WTC11 (cell line): ENCODE results near the gene ADCK2. TPM values are rescaled to one million over a fixed set of nuclear protein-coding genes. Genes with fewer than 3 reads are reported as not detected.

Experiments used
- ATAC-seq: fragments of 200-7000 bp; cut with Tn5 transposase; 2 replicates; pipeline ENCODE4 v1.10.0; 2021; ENCODE audit warnings: mild to moderate bottlenecking, moderate library complexity
- CTCF ChIA-PET: fragments of 300-600 bp; sonication (Branson Sonifier 250); formaldehyde crosslinking; loops from one replicate; lab custom pipeline; 2021; ENCODE audit warnings: antibody characterized with exemption; lab: Charles Lee
- POLR2A ChIA-PET: fragments of 350-600 bp; sonication (Branson Sonifier 250); formaldehyde crosslinking; loops from one replicate; lab custom pipeline; 2021; ENCODE audit warnings: antibody characterized with exemption; lab: Charles Lee
- DNase-seq: peaks from one replicate; pipeline ENCODE4 v3.0.0; 2021; ENCODE audit warnings: low spot score
- H3K27ac Mint-ChIP-seq: 2 replicates; pipeline ENCODE4 v1.8.0; 2021; ENCODE audit warnings: mixed read lengths
- H3K27me3 Mint-ChIP-seq: 2 replicates; pipeline ENCODE4 v1.8.0; 2021; ENCODE audit warnings: low read depth, mild to moderate bottlenecking, moderate library complexity, mixed read lengths
- H3K36me3 Mint-ChIP-seq: 2 replicates; pipeline ENCODE4 v1.8.0; 2021; ENCODE audit warnings: mixed read lengths
- H3K4me1 Mint-ChIP-seq: 2 replicates; pipeline ENCODE4 v1.8.0; 2022; ENCODE audit warnings: mixed read lengths
- H3K4me3 Mint-ChIP-seq: 2 replicates; pipeline ENCODE4 v1.8.0; 2021; ENCODE audit warnings: mild to moderate bottlenecking, moderate library complexity, mixed read lengths
- H3K9me3 Mint-ChIP-seq: 2 replicates; pipeline ENCODE4 v1.8.0; 2021; ENCODE audit warnings: mixed read lengths
- ATF1 ChIP-seq: sonication (generic); formaldehyde crosslinking; IDR thresholded peaks from 2 replicates; pipeline ENCODE4 v1.8.1; 2023; ENCODE audit warnings: mild to moderate bottlenecking, moderate library complexity, missing genetic modification reagents
- CTCF ChIP-seq: fragments of 200-600 bp; IDR thresholded peaks from 2 replicates; pipeline ENCODE4 v1.8.0; 2022; ENCODE audit warnings: antibody characterized with exemption
- FOXP1 ChIP-seq: sonication (generic); formaldehyde crosslinking; IDR thresholded peaks from 2 replicates; pipeline ENCODE4 v1.8.0; 2022; ENCODE audit warnings: missing genetic modification reagents, mild to moderate bottlenecking, moderate library complexity, borderline replicate concordance
- IRF1 ChIP-seq: sonication (generic); formaldehyde crosslinking; IDR thresholded peaks from 2 replicates; pipeline ENCODE4 v1.8.0; 2023; ENCODE audit warnings: missing genetic modification reagents
- RELA ChIP-seq: sonication (generic); formaldehyde crosslinking; IDR thresholded peaks from 2 replicates; pipeline ENCODE4 v1.8.1; 2022; ENCODE audit warnings: missing genetic modification reagents, mild to moderate bottlenecking, borderline replicate concordance
- ZNF138 ChIP-seq: sonication (generic); formaldehyde crosslinking; conservative IDR thresholded peaks from 2 replicates; pipeline ENCODE4 v1.8.1; 2022; ENCODE audit warnings: mild to moderate bottlenecking, moderate library complexity, missing genetic modification reagents
- ZNF423 ChIP-seq: fragments of 250-450 bp; sonication (Bioruptor Pico); IDR thresholded peaks from 2 replicates; pipeline ENCODE4 v2.1.2; 2022; ENCODE audit warnings: mild to moderate bottlenecking, moderate library complexity
- ZSCAN18 ChIP-seq: fragments of 250-450 bp; sonication (Bioruptor Pico); IDR thresholded peaks from 2 replicates; pipeline ENCODE4 v2.1.2; 2022; ENCODE audit warnings: mild to moderate bottlenecking, moderate library complexity
- total RNA-seq: library from RNA; stranded (reverse); gene quantifications from 3 replicates; pipeline ENCODE4 v1.2.3, GENCODE V29; 2021
- TF ChIP-seq, protein P1 (sequence below): sonication (generic); formaldehyde crosslinking; conservative IDR thresholded peaks from 2 replicates; pipeline ENCODE4 v1.8.1; 2022; ENCODE audit warnings: mild to moderate bottlenecking, missing genetic modification reagents
- TF ChIP-seq, protein P2 (sequence below): fragments of 250-450 bp; sonication (Bioruptor Pico); IDR thresholded peaks from 2 replicates; pipeline ENCODE4 v1.9.0; 2021; ENCODE audit warnings: mild to moderate bottlenecking
- TF ChIP-seq, protein P3 (sequence below): fragments of 250-450 bp; sonication (Bioruptor Pico); conservative IDR thresholded peaks from 2 replicates; pipeline ENCODE4 v1.9.0; 2021; ENCODE audit warnings: mild to moderate bottlenecking
- TF ChIP-seq, protein P4 (sequence below): sonication (generic); formaldehyde crosslinking; IDR thresholded peaks from 2 replicates; pipeline ENCODE4 v1.8.1; 2023; ENCODE audit warnings: mild to moderate bottlenecking, missing genetic modification reagents
- TF ChIP-seq, protein P5 (sequence below): fragments of 250-450 bp; sonication (Bioruptor Pico); IDR thresholded peaks from 2 replicates; pipeline ENCODE4 v1.9.0; 2021; ENCODE audit warnings: moderate library complexity, mild to moderate bottlenecking, inconsistent platforms, borderline replicate concordance
- TF ChIP-seq, protein P6 (sequence below): sonication (generic); formaldehyde crosslinking; IDR thresholded peaks from 2 replicates; pipeline ENCODE4 v1.8.1; 2023; ENCODE audit warnings: mild to moderate bottlenecking, moderate library complexity, missing genetic modification reagents

Gene ADCK2
- total RNA-seq, 1 experiment from 2014 or later, result 12.7 TPM

DNA sequence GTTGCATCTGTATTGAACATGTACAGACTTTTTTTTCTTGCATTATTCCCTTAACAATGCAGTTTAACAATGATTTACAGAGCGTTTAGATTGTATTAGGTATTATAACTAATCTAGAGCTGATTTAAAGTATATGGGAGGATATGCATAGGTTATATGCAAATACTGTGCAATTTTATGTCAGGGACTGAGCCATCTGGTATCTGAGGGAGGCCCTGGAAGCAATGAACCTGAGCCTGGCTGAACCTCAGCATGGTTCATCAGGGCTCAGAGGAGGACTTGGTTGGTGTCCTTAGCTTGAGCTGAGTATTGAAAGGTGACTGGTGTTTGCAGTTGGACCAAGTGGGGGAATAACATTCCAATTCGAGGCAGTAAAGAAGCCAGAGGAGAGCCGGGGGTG, 4.8 kb downstream of the ADCK2 start:
- Mint-ChIP-seq H3K27ac (no peak overlapping the region), H3K4me1 (peaks cover under 1% of the 10 kb centered on the region), H3K27me3 (no peaks in the 10 kb centered on the region)
- ATAC-seq, result no peak
- TF ChIP-seq FOXP1 (CRISPR knock-in tag) (no peak), ZNF423 (CRISPR knock-in tag) (no peak), ZNF138 (no peak), RELA (CRISPR knock-in tag) (no peak)
- TF ChIP-seq, protein P1, sequence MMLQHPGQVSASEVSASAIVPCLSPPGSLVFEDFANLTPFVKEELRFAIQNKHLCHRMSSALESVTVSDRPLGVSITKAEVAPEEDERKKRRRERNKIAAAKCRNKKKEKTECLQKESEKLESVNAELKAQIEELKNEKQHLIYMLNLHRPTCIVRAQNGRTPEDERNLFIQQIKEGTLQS, result no peak
- TF ChIP-seq, protein P2, sequence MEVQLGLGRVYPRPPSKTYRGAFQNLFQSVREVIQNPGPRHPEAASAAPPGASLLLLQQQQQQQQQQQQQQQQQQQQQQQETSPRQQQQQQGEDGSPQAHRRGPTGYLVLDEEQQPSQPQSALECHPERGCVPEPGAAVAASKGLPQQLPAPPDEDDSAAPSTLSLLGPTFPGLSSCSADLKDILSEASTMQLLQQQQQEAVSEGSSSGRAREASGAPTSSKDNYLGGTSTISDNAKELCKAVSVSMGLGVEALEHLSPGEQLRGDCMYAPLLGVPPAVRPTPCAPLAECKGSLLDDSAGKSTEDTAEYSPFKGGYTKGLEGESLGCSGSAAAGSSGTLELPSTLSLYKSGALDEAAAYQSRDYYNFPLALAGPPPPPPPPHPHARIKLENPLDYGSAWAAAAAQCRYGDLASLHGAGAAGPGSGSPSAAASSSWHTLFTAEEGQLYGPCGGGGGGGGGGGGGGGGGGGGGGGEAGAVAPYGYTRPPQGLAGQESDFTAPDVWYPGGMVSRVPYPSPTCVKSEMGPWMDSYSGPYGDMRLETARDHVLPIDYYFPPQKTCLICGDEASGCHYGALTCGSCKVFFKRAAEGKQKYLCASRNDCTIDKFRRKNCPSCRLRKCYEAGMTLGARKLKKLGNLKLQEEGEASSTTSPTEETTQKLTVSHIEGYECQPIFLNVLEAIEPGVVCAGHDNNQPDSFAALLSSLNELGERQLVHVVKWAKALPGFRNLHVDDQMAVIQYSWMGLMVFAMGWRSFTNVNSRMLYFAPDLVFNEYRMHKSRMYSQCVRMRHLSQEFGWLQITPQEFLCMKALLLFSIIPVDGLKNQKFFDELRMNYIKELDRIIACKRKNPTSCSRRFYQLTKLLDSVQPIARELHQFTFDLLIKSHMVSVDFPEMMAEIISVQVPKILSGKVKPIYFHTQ (CRISPR knock-in tag), result no peak
- TF ChIP-seq, protein P3, sequence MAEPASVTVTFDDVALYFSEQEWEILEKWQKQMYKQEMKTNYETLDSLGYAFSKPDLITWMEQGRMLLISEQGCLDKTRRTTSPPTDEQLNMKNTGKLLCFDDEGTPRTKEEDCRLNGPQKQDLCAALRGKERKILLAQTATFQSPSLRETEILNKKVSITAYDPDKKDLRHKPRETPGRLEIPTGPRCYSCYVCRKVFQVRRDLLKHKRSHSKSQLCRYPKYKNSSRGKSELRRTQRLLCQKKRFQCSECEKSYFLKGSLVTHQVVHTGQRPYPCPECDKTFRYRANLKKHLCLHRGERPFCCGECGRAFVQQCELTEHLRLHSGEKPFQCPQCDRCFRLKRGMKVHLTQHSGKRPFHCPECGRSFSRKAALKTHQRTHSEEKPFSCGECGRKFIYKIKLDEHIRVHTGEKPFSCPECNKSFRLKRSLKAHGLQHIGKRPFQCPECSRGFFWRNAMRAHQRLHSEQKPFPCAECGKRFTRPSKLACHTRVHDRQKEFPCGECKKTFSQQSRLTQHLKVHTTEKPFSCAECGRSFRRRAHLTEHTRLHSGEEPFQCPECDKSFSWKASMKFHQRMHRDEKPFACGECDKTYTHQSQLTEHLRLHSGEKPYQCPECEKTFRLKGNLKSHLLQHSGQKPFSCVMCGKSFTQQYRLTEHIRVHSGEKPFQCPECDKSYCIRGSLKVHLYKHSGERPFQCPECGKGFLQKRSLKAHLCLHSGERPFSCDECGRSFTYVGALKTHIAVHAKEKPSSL (CRISPR knock-in tag), result no peak
- TF ChIP-seq, all 79 proteins: peak for 0
- H3K36me3 Mint-ChIP-seq, result peaks cover 12% of the 10 kb centered on the region
- CTCF ChIA-PET, result no interaction called here
- POLR2A ChIA-PET, result no interaction called here
- H3K9me3 Mint-ChIP-seq, result no peaks in the 10 kb centered on the region
- DNase-seq, result no peak
- no peak overlapping the region for H3K4me3 Mint-ChIP-seq

DNA sequence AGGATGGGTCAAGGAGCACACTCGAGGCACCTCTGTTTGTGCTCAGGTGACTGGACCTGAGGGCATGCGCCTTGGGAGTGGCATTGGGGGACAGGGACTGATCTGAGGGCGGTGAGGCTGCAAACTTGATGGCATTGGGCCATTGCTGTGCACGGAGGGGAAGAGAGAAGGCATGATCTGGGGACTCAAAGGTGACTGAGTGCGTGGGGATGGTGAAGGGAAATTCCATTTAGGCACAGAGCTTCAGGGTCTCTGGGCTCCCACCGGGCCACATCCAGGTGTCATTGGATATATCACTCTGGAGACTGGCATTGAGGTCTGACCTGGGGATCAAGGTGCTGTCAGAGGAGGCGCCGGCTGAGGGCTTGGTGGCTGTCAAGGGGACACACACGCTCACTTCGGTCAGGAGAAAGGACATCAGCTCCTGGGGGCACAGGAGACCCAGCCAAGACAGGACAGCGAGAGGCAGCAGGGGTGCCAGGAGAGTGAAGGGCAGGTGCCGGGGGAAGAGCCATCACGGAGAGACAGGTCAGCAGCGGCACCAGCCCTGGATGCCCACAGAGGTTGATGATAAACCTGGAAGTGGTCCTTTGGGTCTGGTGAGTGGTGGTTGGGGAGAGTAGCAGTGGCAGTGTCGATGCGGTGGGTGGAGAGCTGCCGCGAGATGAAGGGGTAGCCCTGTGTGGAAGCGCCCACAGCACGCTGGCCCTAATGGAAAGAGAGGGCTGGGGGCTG, 5.5 kb downstream of the ADCK2 start:
- TF ChIP-seq, protein P4, sequence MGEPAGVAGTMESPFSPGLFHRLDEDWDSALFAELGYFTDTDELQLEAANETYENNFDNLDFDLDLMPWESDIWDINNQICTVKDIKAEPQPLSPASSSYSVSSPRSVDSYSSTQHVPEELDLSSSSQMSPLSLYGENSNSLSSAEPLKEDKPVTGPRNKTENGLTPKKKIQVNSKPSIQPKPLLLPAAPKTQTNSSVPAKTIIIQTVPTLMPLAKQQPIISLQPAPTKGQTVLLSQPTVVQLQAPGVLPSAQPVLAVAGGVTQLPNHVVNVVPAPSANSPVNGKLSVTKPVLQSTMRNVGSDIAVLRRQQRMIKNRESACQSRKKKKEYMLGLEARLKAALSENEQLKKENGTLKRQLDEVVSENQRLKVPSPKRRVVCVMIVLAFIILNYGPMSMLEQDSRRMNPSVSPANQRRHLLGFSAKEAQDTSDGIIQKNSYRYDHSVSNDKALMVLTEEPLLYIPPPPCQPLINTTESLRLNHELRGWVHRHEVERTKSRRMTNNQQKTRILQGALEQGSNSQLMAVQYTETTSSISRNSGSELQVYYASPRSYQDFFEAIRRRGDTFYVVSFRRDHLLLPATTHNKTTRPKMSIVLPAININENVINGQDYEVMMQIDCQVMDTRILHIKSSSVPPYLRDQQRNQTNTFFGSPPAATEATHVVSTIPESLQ (CRISPR knock-in tag), result no peak
- POLR2A ChIA-PET, result no interaction called here
- no peaks in the 10 kb centered on the region for H3K27me3 Mint-ChIP-seq
- no peak for DNase-seq
- H3K27ac Mint-ChIP-seq, result peak overlapping the region; percentile 45; the same call in 1 of the 2 replicates
- H3K4me3 Mint-ChIP-seq, result no peak overlapping the region
- ATAC-seq, result no peak
- H3K36me3 Mint-ChIP-seq, result peaks cover 12% of the 10 kb centered on the region
- no peaks in the 10 kb centered on the region for H3K4me1 Mint-ChIP-seq
- CTCF ChIA-PET, result interaction anchor here (1.4 kb wide), 1 partner anchor 13 kb away, joined by 3 read pairs; no protein-coding TSS in a partner anchor
- no peaks in the 10 kb centered on the region for H3K9me3 Mint-ChIP-seq

DNA sequence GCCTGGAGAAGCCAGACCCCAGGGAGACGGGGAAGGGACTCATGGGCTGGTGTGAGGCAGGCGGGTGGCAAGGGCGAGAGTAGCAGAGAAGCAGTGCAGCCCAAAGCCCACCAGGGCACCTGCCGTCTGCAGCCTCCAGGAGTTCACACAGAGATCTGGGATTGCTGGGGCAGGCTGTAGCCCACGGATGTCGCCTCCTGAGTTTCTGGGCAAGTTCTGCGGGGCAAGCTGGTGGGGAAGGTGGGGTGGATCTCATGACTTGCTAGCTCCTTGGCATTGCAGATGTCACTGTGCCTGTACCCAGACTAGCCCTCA, 6.0 kb downstream of the ADCK2 start:
- ATAC-seq (no peak), DNase-seq (no peak)
- POLR2A ChIA-PET, result no interaction called here
- CTCF ChIA-PET, result interaction anchor here (1.4 kb wide), 1 partner anchor 13 kb away, joined by 3 read pairs; no protein-coding TSS in a partner anchor
- no peaks in the 10 kb centered on the region for H3K27me3 Mint-ChIP-seq
- no peak overlapping the region for H3K27ac Mint-ChIP-seq
- H3K4me3 Mint-ChIP-seq, result no peak overlapping the region
- H3K9me3 Mint-ChIP-seq, result no peaks in the 10 kb centered on the region
- H3K4me1 Mint-ChIP-seq, result no peaks in the 10 kb centered on the region
- H3K36me3 Mint-ChIP-seq, result peaks cover 12% of the 10 kb centered on the region
- no peak for TF ChIP-seq ATF1 (CRISPR knock-in tag)
- TF ChIP-seq, protein P5, sequence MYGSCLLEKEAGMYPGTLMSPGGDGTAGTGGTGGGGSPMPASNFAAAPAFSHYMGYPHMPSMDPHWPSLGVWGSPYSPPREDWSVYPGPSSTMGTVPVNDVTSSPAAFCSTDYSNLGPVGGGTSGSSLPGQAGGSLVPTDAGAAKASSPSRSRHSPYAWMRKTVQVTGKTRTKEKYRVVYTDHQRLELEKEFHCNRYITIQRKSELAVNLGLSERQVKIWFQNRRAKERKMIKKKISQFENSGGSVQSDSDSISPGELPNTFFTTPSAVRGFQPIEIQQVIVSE (CRISPR knock-in tag), result no peak
- no peak for TF ChIP-seq ZNF138
- no peak for TF ChIP-seq CTCF
- TF ChIP-seq ZSCAN18 (CRISPR knock-in tag), result no peak
- TF ChIP-seq, protein P6, sequence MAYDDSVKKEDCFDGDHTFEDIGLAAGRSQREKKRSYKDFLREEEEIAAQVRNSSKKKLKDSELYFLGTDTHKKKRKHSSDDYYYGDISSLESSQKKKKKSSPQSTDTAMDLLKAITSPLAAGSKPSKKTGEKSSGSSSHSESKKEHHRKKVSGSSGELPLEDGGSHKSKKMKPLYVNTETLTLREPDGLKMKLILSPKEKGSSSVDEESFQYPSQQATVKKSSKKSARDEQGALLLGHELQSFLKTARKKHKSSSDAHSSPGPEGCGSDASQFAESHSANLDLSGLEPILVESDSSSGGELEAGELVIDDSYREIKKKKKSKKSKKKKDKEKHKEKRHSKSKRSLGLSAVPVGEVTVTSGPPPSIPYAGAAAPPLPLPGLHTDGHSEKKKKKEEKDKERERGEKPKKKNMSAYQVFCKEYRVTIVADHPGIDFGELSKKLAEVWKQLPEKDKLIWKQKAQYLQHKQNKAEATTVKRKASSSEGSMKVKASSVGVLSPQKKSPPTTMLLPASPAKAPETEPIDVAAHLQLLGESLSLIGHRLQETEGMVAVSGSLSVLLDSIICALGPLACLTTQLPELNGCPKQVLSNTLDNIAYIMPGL (CRISPR knock-in tag), result no peak
- TF ChIP-seq IRF1 (CRISPR knock-in tag), result no peak
